ENCODE data around the gene NECTIN2.
"Not testable (repeated sequence)": the region's sequence is repeated elsewhere in the genome, so short reads cannot be mapped to it uniquely, and the experiment has no call there.

- not testable (repeated sequence) for TF ChIP-seq CTCF, POLR2A, POLR2AphosphoS5, EP300 (IDR thresholded peaks at IDR 0.05)
Measured at GRCh38 chr19:44926245-44927077, 80.4 kb downstream of the NECTIN2 start.

Measured in stomach (tissue), 4 donors.